Lower leg skin (tissue), 4 donors: ENCODE results near the gene AIG1. TPM values are rescaled to one million over a fixed set of nuclear protein-coding genes. Genes with fewer than 3 reads are reported as not detected.

Source experiments
- DNase-seq, 2 donors: peaks; one replicate each; pipeline ENCODE4 v3.0.0-alpha.2; 2019; ENCODE audit warnings: low spot score in 2 of 2
- H3K4me3 ChIP-seq: fragments of 200-600 bp; sonication (generic); 2 replicates; pipeline ENCODE4 v1.5.1; 2017; ENCODE audit warnings: mild to moderate bottlenecking, low read depth; ENCODE audit not compliant: poor library complexity, severe bottlenecking
- CTCF ChIP-seq, 3 donors: fragments of 450-650 bp; IDR thresholded peaks; one replicate each; pipeline ENCODE4 v1.5.1; 2016; ENCODE audit warnings: antibody characterized with exemption in 3 of 3, mild to moderate bottlenecking in 3 of 3, moderate library complexity in 2 of 3
- POLR2A ChIP-seq, 2 donors: fragments of 450-650 bp; IDR thresholded peaks; one replicate each; pipeline ENCODE4 v1.6.1; 2016 to 2017; ENCODE audit warnings: antibody characterized with exemption in 2 of 2, mild to moderate bottlenecking in 1 of 2, moderate library complexity in 1 of 2
- WGBS, 2 donors: methylation state at CpG; one replicate each; pipeline ENCODE4 v1.1.5; 2018; 5-methylcytosine and 5-hydroxymethylcytosine counted together
- intact Hi-C: fragments of 100-400 bp; cut with DNase I; formaldehyde crosslinking; loops from one replicate; pipeline ENCODE4 v1.15.0; 2023; ENCODE audit warnings: low total_unique reads
- total RNA-seq, 4 donors: library from RNA; depleted of rRNA; stranded (reverse); fragments of >200 nt; gene quantifications; one replicate each; pipeline ENCODE4 v1.1.0, GENCODE V29; 2016

AIG1 gene
- total RNA-seq, 4 donors from 2014 or later: 12.2 to 21.4 (median 16.0) TPM

- no peak overlapping the region for H3K4me3 ChIP-seq
- WGBS, 2 donors: 48 to 54% methylated on average over 4 of the region's 4 CpGs
- no peak for DNase-seq
- TF ChIP-seq POLR2A (IDR thresholded peaks at IDR 0.05) (no peak), CTCF (IDR thresholded peaks at IDR 0.05) (no peak)
- intact Hi-C loops: no loop called here
Measured at GRCh38 chr6:143264986-143265764, 204.5 kb downstream of the AIG1 start.

GRCh38 chr6:143267760-143268159 lies 207.1 kb downstream of the AIG1 start:
- TF ChIP-seq POLR2A (IDR thresholded peaks at IDR 0.05) (no peak), CTCF (IDR thresholded peaks at IDR 0.05) (no peak)
- DNase-seq: no peak
- no peak overlapping the region for H3K4me3 ChIP-seq
- intact Hi-C loops: no loop called here
- WGBS, 2 donors: 69 to 86% methylated on average over 2 of the region's 2 CpGs

DNA sequence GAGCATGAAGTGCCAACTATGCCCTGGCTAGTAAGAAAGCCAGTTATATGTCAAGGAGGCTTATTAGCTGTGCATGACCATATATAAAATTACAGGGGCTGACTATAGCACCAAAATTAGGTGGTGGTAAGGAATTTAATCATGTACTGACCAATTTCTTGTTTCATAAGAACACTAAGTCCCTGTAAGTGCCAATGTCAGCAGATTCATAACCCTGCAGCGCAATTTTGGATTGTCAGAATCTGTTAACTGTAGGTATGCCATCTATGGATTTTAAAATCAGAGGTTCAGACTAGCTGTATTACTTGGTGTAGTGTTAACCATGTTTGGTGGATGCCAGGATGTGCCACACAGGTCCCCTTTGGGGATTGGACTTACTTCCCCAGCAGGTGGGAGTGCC lies 207.8 kb downstream of the AIG1 start:
- 90 to 100% methylated on average over 1 of the region's 1 CpG for WGBS, 2 donors
- TF ChIP-seq CTCF (IDR thresholded peaks at IDR 0.05) (no peak), POLR2A (IDR thresholded peaks at IDR 0.05) (no peak)
- DNase-seq: no peak
- intact Hi-C loops: no loop called here
- H3K4me3 ChIP-seq: no peak overlapping the region

- no peak overlapping the region for H3K4me3 ChIP-seq
- intact Hi-C loops: no loop called here
- WGBS, 2 donors: 91 to 93% methylated on average over 1 of the region's 1 CpG
- TF ChIP-seq CTCF (IDR thresholded peaks at IDR 0.05) (no peak), POLR2A (IDR thresholded peaks at IDR 0.05) (no peak)
- DNase-seq: no peak
Measured at GRCh38 chr6:143270026-143270425, 209.3 kb downstream of the AIG1 start.

GRCh38 chr6:143271024-143271423 lies 210.3 kb downstream of the AIG1 start:
- TF ChIP-seq POLR2A (IDR thresholded peaks at IDR 0.05) (no peak), CTCF (IDR thresholded peaks at IDR 0.05) (no peak)
- DNase-seq: no peak
- no peak overlapping the region for H3K4me3 ChIP-seq
- intact Hi-C loops: no loop called here
- 24% methylated on average over 4 of the region's 4 CpGs for WGBS, 2 donors

GRCh38 chr6:143276436-143276835 lies 215.7 kb downstream of the AIG1 start:
- WGBS, 2 donors: 82 to 85% methylated on average over 4 of the region's 4 CpGs

More at GRCh38 chr6:143276436-143276835, 215.7 kb downstream of the AIG1 start:
- no peak for DNase-seq
- TF ChIP-seq POLR2A (IDR thresholded peaks at IDR 0.05): no peak
- TF ChIP-seq CTCF (IDR thresholded peaks at IDR 0.05): no peak
- intact Hi-C loops: no loop called here
- no peak overlapping the region for H3K4me3 ChIP-seq
